ENCODE measurements around the gene TAPT1. TPM values are rescaled to one million over a fixed set of nuclear protein-coding genes. Genes with fewer than 3 reads are reported as not detected.

TAPT1 gene
- polyA plus RNA-seq, 2 of the 4 experiments (the other 2 are of a cell fraction): 11.5 to 17.1 TPM

DNA sequence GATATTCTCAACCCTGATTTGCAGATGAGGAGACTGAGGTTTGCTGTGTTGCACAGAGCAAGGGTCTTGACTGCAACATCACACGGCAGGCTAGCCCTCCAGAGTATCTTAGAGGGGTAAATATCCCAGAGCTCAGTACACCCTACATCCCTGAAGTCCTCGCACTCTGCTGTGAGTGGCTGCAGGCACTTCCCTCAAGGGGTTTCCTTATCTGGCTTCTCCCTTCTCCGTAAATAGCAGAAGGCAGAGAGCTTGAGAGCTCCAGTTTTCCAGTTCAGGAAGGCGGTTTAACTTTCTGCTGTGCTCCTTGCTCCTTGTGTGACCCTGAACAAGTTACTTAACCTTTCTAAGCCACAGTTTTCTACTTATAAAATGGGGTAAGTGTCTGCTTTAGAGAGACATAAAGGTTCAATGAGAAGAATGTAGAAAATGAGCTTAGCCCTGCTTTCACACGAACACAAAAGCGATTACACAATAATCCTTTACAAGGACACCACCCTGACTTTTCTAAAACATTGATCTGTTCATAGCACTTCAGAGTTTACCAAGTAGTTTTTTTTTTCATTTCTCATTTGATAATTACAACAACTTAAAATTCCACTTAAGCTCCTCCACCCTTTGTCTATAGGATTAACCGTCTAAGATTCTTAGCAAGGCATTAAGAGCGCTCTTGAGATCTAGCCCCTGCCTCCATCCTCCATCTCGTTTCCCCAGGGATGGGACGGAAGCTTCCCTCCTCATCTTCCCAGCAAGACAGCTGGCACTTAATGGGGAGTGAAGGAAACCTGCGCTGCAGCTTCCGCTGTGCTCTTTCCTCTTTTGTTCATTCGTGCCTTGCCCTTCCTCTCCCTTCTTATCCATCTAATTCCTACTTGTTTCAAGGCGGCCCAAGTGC, 68.4 kb downstream of the TAPT1 start (continued):
- TF ChIP-seq, protein P1, sequence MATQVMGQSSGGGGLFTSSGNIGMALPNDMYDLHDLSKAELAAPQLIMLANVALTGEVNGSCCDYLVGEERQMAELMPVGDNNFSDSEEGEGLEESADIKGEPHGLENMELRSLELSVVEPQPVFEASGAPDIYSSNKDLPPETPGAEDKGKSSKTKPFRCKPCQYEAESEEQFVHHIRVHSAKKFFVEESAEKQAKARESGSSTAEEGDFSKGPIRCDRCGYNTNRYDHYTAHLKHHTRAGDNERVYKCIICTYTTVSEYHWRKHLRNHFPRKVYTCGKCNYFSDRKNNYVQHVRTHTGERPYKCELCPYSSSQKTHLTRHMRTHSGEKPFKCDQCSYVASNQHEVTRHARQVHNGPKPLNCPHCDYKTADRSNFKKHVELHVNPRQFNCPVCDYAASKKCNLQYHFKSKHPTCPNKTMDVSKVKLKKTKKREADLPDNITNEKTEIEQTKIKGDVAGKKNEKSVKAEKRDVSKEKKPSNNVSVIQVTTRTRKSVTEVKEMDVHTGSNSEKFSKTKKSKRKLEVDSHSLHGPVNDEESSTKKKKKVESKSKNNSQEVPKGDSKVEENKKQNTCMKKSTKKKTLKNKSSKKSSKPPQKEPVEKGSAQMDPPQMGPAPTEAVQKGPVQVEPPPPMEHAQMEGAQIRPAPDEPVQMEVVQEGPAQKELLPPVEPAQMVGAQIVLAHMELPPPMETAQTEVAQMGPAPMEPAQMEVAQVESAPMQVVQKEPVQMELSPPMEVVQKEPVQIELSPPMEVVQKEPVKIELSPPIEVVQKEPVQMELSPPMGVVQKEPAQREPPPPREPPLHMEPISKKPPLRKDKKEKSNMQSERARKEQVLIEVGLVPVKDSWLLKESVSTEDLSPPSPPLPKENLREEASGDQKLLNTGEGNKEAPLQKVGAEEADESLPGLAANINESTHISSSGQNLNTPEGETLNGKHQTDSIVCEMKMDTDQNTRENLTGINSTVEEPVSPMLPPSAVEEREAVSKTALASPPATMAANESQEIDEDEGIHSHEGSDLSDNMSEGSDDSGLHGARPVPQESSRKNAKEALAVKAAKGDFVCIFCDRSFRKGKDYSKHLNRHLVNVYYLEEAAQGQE (IDR thresholded peaks at IDR 0.05): no peak
- TF ChIP-seq NFE2L2 (conservative IDR thresholded peaks at IDR 0.05; ENCODE audit: low read length) (no peak), FOXS1 (CRISPR knock-in tag; IDR thresholded peaks at IDR 0.05) (no peak)

DNA sequence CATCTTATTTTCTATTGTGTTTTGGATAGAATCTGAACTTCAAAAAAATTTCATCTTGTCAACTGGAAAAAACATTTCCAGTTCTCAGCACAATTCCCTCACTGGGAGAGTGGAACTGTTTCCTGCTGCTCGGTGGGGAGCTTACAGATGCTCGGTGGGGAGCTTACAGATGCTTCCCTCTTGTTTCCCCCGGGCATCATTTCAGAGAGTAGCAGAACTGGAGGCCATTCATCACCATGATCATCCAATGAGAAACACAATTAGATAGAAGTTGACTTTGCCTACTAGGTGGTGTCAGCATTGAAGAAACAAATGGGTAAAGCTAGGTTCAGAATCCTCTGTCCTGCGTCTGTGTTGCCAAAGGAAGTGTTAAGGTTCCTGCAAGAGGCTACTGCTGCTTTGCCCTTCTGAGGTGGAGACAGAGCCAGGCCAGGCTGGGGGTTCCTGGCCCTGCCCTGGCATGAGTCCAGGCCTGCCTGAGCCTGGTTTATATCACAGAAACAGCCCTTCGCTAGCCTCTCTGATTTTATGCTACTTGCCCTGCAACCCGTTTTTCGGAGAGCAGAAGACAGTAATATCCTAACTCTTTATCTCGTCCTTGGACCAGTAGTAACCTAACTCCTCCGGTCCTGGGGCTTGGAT, 70.6 kb downstream of the TAPT1 start:
- DNase-seq (ENCODE audit: low read depth in 1 of 2, low spot score in 1 of 2): no peak
- no peaks in the 10 kb centered on the region for H3K9me3 ChIP-seq
- POLR2A ChIA-PET: no interaction called here
- CTCF ChIA-PET: interaction anchor here (0.9 kb wide), 1 partner anchor 11 kb away, joined by 3 read pairs; no protein-coding TSS in a partner anchor
- TF ChIP-seq, protein P2, sequence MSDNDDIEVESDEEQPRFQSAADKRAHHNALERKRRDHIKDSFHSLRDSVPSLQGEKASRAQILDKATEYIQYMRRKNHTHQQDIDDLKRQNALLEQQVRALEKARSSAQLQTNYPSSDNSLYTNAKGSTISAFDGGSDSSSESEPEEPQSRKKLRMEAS (IDR thresholded peaks at IDR 0.05): no peak
- TF ChIP-seq HDAC2 (IDR thresholded peaks at IDR 0.05) (no peak), EP300 (IDR thresholded peaks at IDR 0.05) (no peak), CBX8 (IDR thresholded peaks at IDR 0.05) (no peak), NPAS2 (CRISPR knock-in tag; IDR thresholded peaks at IDR 0.05; ENCODE audit: borderline replicate concordance) (no peak), KDM1A (IDR thresholded peaks at IDR 0.05; ENCODE audit: low read depth) (no peak), HOXA7 (CRISPR knock-in tag; IDR thresholded peaks at IDR 0.05) (no peak), MAFK (IDR thresholded peaks at IDR 0.05; ENCODE audit: partially characterized antibody) (no peak), SMC3 (IDR thresholded peaks at IDR 0.05) (no peak)
- TF ChIP-seq, protein P3, sequence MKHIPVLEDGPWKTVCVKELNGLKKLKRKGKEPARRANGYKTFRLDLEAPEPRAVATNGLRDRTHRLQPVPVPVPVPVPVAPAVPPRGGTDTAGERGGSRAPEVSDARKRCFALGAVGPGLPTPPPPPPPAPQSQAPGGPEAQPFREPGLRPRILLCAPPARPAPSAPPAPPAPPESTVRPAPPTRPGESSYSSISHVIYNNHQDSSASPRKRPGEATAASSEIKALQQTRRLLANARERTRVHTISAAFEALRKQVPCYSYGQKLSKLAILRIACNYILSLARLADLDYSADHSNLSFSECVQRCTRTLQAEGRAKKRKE (CRISPR knock-in tag; IDR thresholded peaks at IDR 0.05; ENCODE audit: low read depth): no peak
- TF ChIP-seq, protein P4, sequence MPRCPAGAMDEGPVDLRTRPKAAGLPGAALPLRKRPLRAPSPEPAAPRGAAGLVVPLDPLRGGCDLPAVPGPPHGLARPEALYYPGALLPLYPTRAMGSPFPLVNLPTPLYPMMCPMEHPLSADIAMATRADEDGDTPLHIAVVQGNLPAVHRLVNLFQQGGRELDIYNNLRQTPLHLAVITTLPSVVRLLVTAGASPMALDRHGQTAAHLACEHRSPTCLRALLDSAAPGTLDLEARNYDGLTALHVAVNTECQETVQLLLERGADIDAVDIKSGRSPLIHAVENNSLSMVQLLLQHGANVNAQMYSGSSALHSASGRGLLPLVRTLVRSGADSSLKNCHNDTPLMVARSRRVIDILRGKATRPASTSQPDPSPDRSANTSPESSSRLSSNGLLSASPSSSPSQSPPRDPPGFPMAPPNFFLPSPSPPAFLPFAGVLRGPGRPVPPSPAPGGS (IDR thresholded peaks at IDR 0.05): no peak
- TF ChIP-seq, protein P5, sequence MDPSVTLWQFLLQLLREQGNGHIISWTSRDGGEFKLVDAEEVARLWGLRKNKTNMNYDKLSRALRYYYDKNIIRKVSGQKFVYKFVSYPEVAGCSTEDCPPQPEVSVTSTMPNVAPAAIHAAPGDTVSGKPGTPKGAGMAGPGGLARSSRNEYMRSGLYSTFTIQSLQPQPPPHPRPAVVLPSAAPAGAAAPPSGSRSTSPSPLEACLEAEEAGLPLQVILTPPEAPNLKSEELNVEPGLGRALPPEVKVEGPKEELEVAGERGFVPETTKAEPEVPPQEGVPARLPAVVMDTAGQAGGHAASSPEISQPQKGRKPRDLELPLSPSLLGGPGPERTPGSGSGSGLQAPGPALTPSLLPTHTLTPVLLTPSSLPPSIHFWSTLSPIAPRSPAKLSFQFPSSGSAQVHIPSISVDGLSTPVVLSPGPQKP (IDR thresholded peaks at IDR 0.05; ENCODE audit: low read depth, low read length): no peak
- no peaks in the 10 kb centered on the region for H3K4me1 ChIP-seq
- no peak for FAIRE-seq
- no peak overlapping the region for H3K4me2 ChIP-seq
- ATAC-seq: no peak
- H3K27ac ChIP-seq: no peak overlapping the region
- no peak overlapping the region for H3K4me3 ChIP-seq
- WGBS (ENCODE audit: missing lambda C conversion rate): 74% methylated on average over 9 of the region's 9 CpGs

DNA sequence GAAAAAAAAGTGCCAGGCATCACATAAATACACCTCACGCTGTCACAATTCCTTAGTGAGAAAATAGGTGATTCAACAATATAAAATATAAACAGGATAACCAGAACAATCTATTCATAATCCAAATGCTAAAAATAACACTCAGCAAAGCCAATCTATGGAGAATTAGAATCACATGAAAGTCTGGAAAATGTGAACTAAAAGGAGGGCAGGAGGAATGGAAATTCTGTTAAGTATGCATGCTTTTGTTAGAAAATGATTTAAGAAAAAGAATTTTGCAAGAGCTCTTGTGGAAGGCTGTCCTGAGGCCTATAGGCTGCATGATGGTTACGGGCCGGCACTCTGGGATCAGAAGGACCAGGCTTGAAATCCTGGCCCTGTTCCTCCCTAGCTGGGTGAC, 71.8 kb downstream of the TAPT1 start:
- no peak overlapping the region for H3K4me2 ChIP-seq
- no peak overlapping the region for H3K27ac ChIP-seq
- no peaks in the 10 kb centered on the region for H3K9me3 ChIP-seq
- POLR2A ChIA-PET: no interaction called here
- CTCF ChIA-PET: interaction anchor here (0.6 to 1.5 kb wide), 2 partner anchors 14 to 16 kb away, joined by 3 read pairs; no protein-coding TSS in a partner anchor
- no peaks in the 10 kb centered on the region for H3K4me1 ChIP-seq
- H3K4me3 ChIP-seq: no peak overlapping the region
- no peak for DNase-seq (ENCODE audit: low read depth in 1 of 2, low spot score in 1 of 2)
- FAIRE-seq: no peak
- ATAC-seq: no peak
- 88% methylated on average over 3 of the region's 3 CpGs for WGBS (ENCODE audit: missing lambda C conversion rate)
- no peak for TF ChIP-seq RCOR1 (IDR thresholded peaks at IDR 0.05; ENCODE audit: low read depth, low read length)
- TF ChIP-seq ZNF302 (CRISPR knock-in tag; IDR thresholded peaks at IDR 0.05): no peak
- TF ChIP-seq, protein P6, sequence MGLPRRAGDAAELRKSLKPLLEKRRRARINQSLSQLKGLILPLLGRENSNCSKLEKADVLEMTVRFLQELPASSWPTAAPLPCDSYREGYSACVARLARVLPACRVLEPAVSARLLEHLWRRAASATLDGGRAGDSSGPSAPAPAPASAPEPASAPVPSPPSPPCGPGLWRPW (IDR thresholded peaks at IDR 0.05): no peak
- no peak for TF ChIP-seq TP53 (CRISPR knock-in tag; IDR thresholded peaks at IDR 0.05)
- no peak for TF ChIP-seq SMC3 (IDR thresholded peaks at IDR 0.05)
- TF ChIP-seq, protein P7, sequence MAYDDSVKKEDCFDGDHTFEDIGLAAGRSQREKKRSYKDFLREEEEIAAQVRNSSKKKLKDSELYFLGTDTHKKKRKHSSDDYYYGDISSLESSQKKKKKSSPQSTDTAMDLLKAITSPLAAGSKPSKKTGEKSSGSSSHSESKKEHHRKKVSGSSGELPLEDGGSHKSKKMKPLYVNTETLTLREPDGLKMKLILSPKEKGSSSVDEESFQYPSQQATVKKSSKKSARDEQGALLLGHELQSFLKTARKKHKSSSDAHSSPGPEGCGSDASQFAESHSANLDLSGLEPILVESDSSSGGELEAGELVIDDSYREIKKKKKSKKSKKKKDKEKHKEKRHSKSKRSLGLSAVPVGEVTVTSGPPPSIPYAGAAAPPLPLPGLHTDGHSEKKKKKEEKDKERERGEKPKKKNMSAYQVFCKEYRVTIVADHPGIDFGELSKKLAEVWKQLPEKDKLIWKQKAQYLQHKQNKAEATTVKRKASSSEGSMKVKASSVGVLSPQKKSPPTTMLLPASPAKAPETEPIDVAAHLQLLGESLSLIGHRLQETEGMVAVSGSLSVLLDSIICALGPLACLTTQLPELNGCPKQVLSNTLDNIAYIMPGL (CRISPR knock-in tag; IDR thresholded peaks at IDR 0.05; ENCODE audit: borderline replicate concordance): no peak
- no peak for TF ChIP-seq CEBPB (IDR thresholded peaks at IDR 0.05)
- TF ChIP-seq HOXA7 (CRISPR knock-in tag; IDR thresholded peaks at IDR 0.05): no peak
- no peak for TF ChIP-seq CHD2 (IDR thresholded peaks at IDR 0.05; ENCODE audit: low read length, partially characterized antibody)
- TF ChIP-seq JUN (IDR thresholded peaks at IDR 0.05): no peak
- no peak for TF ChIP-seq EP300 (IDR thresholded peaks at IDR 0.05)
- TF ChIP-seq SREBF2 (IDR thresholded peaks at IDR 0.05): no peak
- TF ChIP-seq GATA3 (IDR thresholded peaks at IDR 0.05; ENCODE audit: borderline replicate concordance): no peak

Data from A549 (cell line).